HFFc6 (cell line): ENCODE measurements around the gene SEL1L3. TPM values are rescaled to one million over a fixed set of nuclear protein-coding genes. Genes with fewer than 3 reads are reported as not detected.
"Not testable (repeated sequence)": the region's sequence is repeated elsewhere in the genome, so short reads cannot be mapped to it uniquely, and the experiment has no call there.

Source experiments
- DNase-seq: peaks from one replicate; pipeline ENCODE4 v3.0.0-alpha.2; 2018
- H3K27ac Mint-ChIP-seq: 2 replicates; pipeline ENCODE4 v1.8.0; 2020; ENCODE audit warnings: mild to moderate bottlenecking, mixed read lengths
- H3K27me3 Mint-ChIP-seq: 2 replicates; pipeline ENCODE4 v1.8.0; 2021; ENCODE audit warnings: mild to moderate bottlenecking, moderate library complexity, mixed read lengths; ENCODE audit not compliant: insufficient read depth
- H3K36me3 Mint-ChIP-seq: 2 replicates; pipeline ENCODE4 v1.8.0; 2021; ENCODE audit warnings: low read depth, mixed read lengths
- H3K4me1 Mint-ChIP-seq: 2 replicates; pipeline ENCODE4 v1.8.0; 2020; ENCODE audit warnings: low read depth, mixed read lengths
- H3K4me3 Mint-ChIP-seq: 2 replicates; pipeline ENCODE4 v1.8.0; 2020; ENCODE audit warnings: mild to moderate bottlenecking, moderate library complexity, mixed read lengths
- H3K9me3 Mint-ChIP-seq: 2 replicates; pipeline ENCODE4 v1.8.0; 2020; ENCODE audit warnings: mild to moderate bottlenecking, mixed read lengths
- total RNA-seq, 6 experiments: library from RNA; stranded (reverse); fragmentation: NEBNext Ultra II Directional; extraction: Animal tissue kit (Norgen Biotek cat#: 25700); gene quantifications; 2 replicates in 1 of 6; 3 replicates in 5 of 6; pipeline ENCODE4 v1.2.3, GENCODE V29; 2021
- TF ChIP-seq, protein P1 (sequence below): fragments of 200-600 bp; sonication (generic); IDR thresholded peaks from 2 replicates; pipeline ENCODE4 v1.5.0; 2021; ENCODE audit warnings: antibody characterized with exemption, mild to moderate bottlenecking

Gene SEL1L3
- total RNA-seq, 6 experiments from 2014 or later: 24.5 to 35.4 (median 31.1) TPM

GRCh38 chr4:25870081-25870480 lies 7.3 kb upstream of the SEL1L3 start:
- H3K4me1 Mint-ChIP-seq: no peaks in the 10 kb centered on the region
- H3K27me3 Mint-ChIP-seq: peaks cover 6% of the 10 kb centered on the region

GRCh38 chr4:25867781-25868294 lies 5.0 kb upstream of the SEL1L3 start:
- H3K36me3 Mint-ChIP-seq: no peaks in the 10 kb centered on the region
- no peak overlapping the region for H3K4me3 Mint-ChIP-seq
- H3K27me3 Mint-ChIP-seq: no peaks in the 10 kb centered on the region; the same call in none of the 2 replicates
- H3K9me3 Mint-ChIP-seq: no peaks in the 10 kb centered on the region
- no peaks in the 10 kb centered on the region for H3K4me1 Mint-ChIP-seq
- no peak overlapping the region for H3K27ac Mint-ChIP-seq
- DNase-seq: no peak
- TF ChIP-seq, protein P1, sequence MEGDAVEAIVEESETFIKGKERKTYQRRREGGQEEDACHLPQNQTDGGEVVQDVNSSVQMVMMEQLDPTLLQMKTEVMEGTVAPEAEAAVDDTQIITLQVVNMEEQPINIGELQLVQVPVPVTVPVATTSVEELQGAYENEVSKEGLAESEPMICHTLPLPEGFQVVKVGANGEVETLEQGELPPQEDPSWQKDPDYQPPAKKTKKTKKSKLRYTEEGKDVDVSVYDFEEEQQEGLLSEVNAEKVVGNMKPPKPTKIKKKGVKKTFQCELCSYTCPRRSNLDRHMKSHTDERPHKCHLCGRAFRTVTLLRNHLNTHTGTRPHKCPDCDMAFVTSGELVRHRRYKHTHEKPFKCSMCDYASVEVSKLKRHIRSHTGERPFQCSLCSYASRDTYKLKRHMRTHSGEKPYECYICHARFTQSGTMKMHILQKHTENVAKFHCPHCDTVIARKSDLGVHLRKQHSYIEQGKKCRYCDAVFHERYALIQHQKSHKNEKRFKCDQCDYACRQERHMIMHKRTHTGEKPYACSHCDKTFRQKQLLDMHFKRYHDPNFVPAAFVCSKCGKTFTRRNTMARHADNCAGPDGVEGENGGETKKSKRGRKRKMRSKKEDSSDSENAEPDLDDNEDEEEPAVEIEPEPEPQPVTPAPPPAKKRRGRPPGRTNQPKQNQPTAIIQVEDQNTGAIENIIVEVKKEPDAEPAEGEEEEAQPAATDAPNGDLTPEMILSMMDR: no peak

More at GRCh38 chr4:25870081-25870480, 7.3 kb upstream of the SEL1L3 start:
- no peak overlapping the region for H3K27ac Mint-ChIP-seq
- H3K9me3 Mint-ChIP-seq: no peaks in the 10 kb centered on the region
- DNase-seq: no peak
- H3K36me3 Mint-ChIP-seq: no peaks in the 10 kb centered on the region
- TF ChIP-seq, protein P1: no peak
- no peak overlapping the region for H3K4me3 Mint-ChIP-seq

GRCh38 chr4:25866401-25866800 lies 3.6 kb upstream of the SEL1L3 start:
- not testable (repeated sequence) for H3K9me3 Mint-ChIP-seq, H3K36me3 Mint-ChIP-seq, H3K4me1 Mint-ChIP-seq, DNase-seq, H3K27me3 Mint-ChIP-seq, H3K27ac Mint-ChIP-seq, H3K4me3 Mint-ChIP-seq

GRCh38 chr4:25865586-25865985 lies 2.8 kb upstream of the SEL1L3 start:
- H3K36me3 Mint-ChIP-seq: peaks cover 4% of the 10 kb centered on the region; the same call in 1 of the 2 replicates

GRCh38 chr4:25863831-25864418 lies 1.1 kb upstream of the SEL1L3 start:
- Mint-ChIP-seq H3K9me3 (no peaks in the 10 kb centered on the region), H3K27ac (no peak overlapping the region), H3K4me1 (peaks cover 31% of the 10 kb centered on the region), H3K36me3 (peaks cover 4% of the 10 kb centered on the region; the same call in 1 of the 2 replicates), H3K4me3 (peak overlapping the region; percentile 74), H3K27me3 (peaks cover 1% of the 10 kb centered on the region)
- TF ChIP-seq, protein P1: no peak
- no peak for DNase-seq

More at GRCh38 chr4:25865586-25865985, 2.8 kb upstream of the SEL1L3 start:
- DNase-seq: no peak
- H3K4me3 Mint-ChIP-seq: no peak overlapping the region
- H3K27ac Mint-ChIP-seq: no peak overlapping the region
- peaks cover 17% of the 10 kb centered on the region for H3K4me1 Mint-ChIP-seq
- TF ChIP-seq, protein P1: no peak
- no peaks in the 10 kb centered on the region for H3K9me3 Mint-ChIP-seq
- H3K27me3 Mint-ChIP-seq: peaks cover 1% of the 10 kb centered on the region

GRCh38 chr4:25863347-25863784 lies 578 bp upstream of the SEL1L3 start:
- TF ChIP-seq, protein P1: peak; percentile 50
- Mint-ChIP-seq H3K27me3 (peaks cover 1% of the 10 kb centered on the region), H3K4me3 (peak overlapping the region; percentile 74), H3K36me3 (peaks cover 4% of the 10 kb centered on the region; the same call in 1 of the 2 replicates), H3K4me1 (peaks cover 31% of the 10 kb centered on the region), H3K27ac (no peak overlapping the region), H3K9me3 (no peaks in the 10 kb centered on the region)
- DNase-seq: no peak
